Mucosa of rectum (tissue), 2 donors: ENCODE data around the gene ITPKB.

Source experiments
- H3K27ac ChIP-seq, 2 donors: one replicate each; pipeline ENCODE4 v1.7.0; 2013; ENCODE audit warnings: inconsistent platforms in 2 of 2, low read depth in 2 of 2, low read length in 2 of 2
- H3K27me3 ChIP-seq, 2 donors: one replicate each; pipeline ENCODE4 v1.7.0; 2013; ENCODE audit warnings: low read length in 2 of 2; ENCODE audit not compliant: control insufficient read depth in 2 of 2, insufficient read depth in 2 of 2
- H3K36me3 ChIP-seq, 2 donors: one replicate each; pipeline ENCODE4 v1.7.0; 2013; ENCODE audit warnings: low read length in 2 of 2; ENCODE audit not compliant: control insufficient read depth in 2 of 2, insufficient read depth in 2 of 2
- H3K4me1 ChIP-seq, 2 donors: one replicate each; pipeline ENCODE4 v1.7.0; 2013; ENCODE audit warnings: low read length in 2 of 2, mild to moderate bottlenecking in 1 of 2; ENCODE audit not compliant: control insufficient read depth in 2 of 2, insufficient read depth in 2 of 2
- H3K4me3 ChIP-seq, 2 donors: one replicate each; pipeline ENCODE4 v1.7.0; 2013; ENCODE audit warnings: low read length in 2 of 2
- H3K9ac ChIP-seq, 2 donors: one replicate each; pipeline ENCODE4 v1.7.0; 2013; ENCODE audit warnings: low read length in 2 of 2, low read depth in 1 of 2, mild to moderate bottlenecking in 1 of 2
- H3K9me3 ChIP-seq, 2 donors: one replicate each; pipeline ENCODE4 v1.7.0; 2013; ENCODE audit warnings: low read length in 2 of 2; ENCODE audit not compliant: control insufficient read depth in 2 of 2
- donor health status: healthy.
- donor health status: Normal muscosa, but diverticular disease.

The ITPKB gene

DNA sequence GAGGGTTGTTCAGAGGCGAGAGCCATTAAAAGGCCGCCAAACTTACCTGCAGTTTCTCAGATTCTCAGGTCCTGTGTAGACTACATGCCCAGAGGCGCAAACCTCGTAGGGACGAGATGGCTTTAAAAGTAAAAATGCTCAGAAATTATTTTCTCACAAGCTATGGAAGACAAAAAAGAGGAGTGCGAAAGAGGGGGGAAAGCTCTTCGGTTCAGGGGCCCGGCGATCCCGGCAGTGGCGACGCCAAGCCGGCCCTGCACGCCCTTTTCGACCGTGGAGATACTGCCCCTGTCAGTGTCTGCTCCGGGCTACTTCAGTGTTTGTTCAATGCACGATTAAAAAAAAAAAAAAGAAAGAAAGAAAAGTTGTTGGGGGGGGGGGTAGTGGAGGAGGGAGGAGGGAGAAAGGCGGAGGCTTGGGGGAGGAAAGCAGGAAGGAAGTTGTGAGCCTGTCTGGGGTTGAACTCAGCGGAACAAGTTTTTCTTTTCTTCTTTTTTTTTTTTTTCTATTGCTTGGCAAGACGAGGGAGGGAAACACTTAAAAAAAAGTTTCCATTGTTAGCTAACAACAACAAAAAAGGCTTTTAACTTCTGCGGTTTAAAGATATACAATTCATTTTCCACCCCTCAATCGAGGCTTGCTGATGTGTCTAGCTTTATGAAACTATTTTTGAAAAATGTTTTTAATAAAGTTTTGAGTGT, at the start of gene ITPKB:
Gene ITPKB, minus strand, starts transcription at position 288 of the 701 bp plus-strand sequence. CDS start 1,824 bp downstream, outside the sequence.
- H3K36me3 ChIP-seq = peaks cover 0 to 3% of the 10 kb centered on the region in 2 donors
- H3K27ac ChIP-seq = peak within 1 kb of the TSS; percentile 78 to 81
- peak within 1 kb of the TSS; percentile 72 to 92 for H3K4me3 ChIP-seq
- H3K9me3 ChIP-seq = no peaks in the 10 kb centered on the region
- H3K9ac ChIP-seq = peak within 1 kb of the TSS; percentile 77 to 86
- H3K27me3 ChIP-seq = no peaks in the 10 kb centered on the region
- peaks cover 6 to 8% of the 10 kb centered on the region in 2 donors for H3K4me1 ChIP-seq

DNA sequence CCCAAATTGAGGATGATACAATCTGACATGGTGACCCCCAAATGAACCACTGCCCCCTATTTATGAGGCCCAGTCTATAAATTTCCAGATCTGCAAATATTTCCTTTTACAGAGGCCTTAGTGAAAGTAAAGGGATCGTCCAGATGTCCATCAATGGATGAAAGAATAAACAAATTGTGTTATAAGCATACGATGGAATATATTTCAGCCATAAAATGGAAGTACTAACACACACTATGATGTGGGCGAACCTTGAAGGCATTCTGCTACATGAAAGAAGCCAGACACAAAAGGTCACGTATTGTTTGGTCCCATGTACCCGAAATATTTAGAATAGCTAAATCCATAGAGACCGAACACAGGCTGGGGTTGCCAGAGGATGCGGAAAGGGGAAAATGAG, 48.6 kb upstream of the ITPKB start:
- no peaks in the 10 kb centered on the region for H3K36me3 ChIP-seq
- H3K9ac ChIP-seq = no peak overlapping the region
- H3K9me3 ChIP-seq = no peaks in the 10 kb centered on the region
- H3K4me1 ChIP-seq = no peaks in the 10 kb centered on the region
- H3K4me3 ChIP-seq = no peak overlapping the region
- no peak overlapping the region for H3K27ac ChIP-seq
- H3K27me3 ChIP-seq = no peaks in the 10 kb centered on the region

DNA sequence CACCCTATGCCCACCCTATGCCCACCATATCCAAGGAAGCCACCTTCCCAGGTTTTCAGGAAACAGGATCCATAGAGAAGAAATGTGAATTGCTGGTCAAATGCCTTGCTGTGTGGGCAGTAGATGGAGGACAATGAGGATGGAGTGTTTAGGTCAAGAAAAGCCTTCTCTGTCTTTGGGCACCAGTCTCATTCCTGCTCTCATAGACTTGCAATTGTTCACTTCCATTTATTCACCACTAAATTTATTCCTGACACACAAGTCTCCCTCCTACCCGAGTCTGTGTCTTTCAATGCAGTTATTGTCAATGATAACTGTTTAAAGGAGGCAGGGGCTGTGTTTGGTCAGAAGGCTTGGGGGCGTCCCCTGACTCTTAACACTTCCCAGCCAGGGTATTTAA, 48.0 kb upstream of the ITPKB start:
- no peaks in the 10 kb centered on the region for H3K9me3 ChIP-seq
- no peaks in the 10 kb centered on the region for H3K27me3 ChIP-seq
- no peaks in the 10 kb centered on the region for H3K36me3 ChIP-seq
- no peak overlapping the region for H3K4me3 ChIP-seq
- H3K4me1 ChIP-seq = no peaks in the 10 kb centered on the region
- H3K27ac ChIP-seq = no peak overlapping the region
- H3K9ac ChIP-seq = no peak overlapping the region

DNA sequence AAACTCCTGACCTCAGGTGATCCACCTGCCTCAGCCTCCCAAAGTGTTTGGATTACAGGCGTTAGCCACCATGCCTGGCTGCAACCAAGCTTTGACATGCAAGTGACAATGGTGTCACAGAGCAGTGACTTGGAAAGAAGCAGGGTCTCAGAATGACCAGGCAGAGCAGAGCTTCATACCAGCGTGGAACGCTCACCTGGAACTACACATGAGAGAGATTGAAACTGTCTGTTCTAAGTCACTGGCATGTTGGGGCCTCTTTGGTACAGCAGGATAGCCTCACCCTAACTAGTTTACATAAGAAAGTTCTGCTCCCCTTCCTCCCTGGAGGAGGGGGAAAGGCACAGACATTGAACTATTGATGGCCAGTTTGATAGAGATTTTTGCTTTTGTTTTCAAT, 47.5 kb upstream of the ITPKB start:
- Histone ChIP-seq H3K36me3 (no peaks in the 10 kb centered on the region), H3K27me3 (no peaks in the 10 kb centered on the region), H3K4me1 (no peaks in the 10 kb centered on the region), H3K4me3 (no peak overlapping the region), H3K9me3 (no peaks in the 10 kb centered on the region), H3K9ac (no peak overlapping the region), H3K27ac (no peak overlapping the region)

- Histone ChIP-seq H3K9ac (no peak overlapping the region), H3K4me1 (no peaks in the 10 kb centered on the region), H3K36me3 (no peaks in the 10 kb centered on the region), H3K4me3 (no peak overlapping the region), H3K27ac (no peak overlapping the region), H3K27me3 (no peaks in the 10 kb centered on the region), H3K9me3 (no peaks in the 10 kb centered on the region)
Observed at GRCh38 chr1:226785805-226786204, 46.7 kb upstream of the ITPKB start.

DNA sequence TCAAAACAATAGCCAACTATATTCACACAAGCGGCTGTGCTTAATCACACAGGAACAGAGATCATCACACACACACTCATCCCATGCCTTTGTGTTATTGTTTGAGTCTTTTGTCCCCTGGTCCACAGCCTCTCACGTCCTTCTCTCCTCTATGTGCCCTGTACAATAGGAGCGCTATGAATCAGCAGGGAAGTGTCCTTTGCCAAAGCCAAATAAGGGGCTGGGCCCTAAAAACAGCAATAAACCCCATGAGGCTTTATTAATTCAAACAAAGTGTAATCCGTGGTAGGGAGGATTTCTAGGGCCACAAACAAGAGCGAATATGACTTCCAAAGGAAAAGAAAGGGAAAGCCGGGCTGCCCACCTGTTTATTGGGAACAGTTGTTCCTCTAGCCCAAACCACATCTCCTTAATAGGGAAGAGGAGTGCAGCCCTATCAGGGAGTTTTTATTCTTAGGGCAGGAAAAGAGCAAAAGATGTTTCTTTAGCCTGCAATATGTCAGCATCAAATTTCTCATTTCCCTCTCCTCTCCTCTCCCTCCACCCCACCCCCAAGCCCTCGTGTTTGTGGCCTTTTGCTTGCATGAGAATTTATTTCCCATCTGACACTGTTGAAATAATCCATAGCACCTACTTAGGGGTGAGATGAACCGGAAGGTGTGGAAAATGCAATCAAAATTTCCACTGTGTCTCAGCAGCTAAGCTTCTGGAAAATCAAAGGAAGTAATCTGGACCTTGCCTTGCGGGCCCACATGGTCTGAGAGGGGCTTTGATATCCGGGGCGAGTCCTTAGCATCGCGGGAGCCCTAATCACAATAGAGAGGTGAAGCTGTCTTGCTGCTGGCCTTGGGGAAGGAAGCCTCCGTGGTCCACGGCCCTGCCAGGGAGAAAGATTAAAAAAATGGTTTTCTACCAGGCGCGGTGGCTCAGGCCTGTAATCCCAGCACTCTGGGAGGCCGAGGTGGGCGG, 45.3 kb upstream of the ITPKB start:
- peak overlapping the region in 1 of 2 donors; percentile 17 for H3K27ac ChIP-seq
- no peaks in the 10 kb centered on the region for H3K36me3 ChIP-seq
- H3K4me1 ChIP-seq = peaks cover 2 to 4% of the 10 kb centered on the region in 2 donors
- no peak overlapping the region for H3K4me3 ChIP-seq
- no peaks in the 10 kb centered on the region for H3K27me3 ChIP-seq
- no peak overlapping the region for H3K9ac ChIP-seq
- H3K9me3 ChIP-seq = no peaks in the 10 kb centered on the region

DNA sequence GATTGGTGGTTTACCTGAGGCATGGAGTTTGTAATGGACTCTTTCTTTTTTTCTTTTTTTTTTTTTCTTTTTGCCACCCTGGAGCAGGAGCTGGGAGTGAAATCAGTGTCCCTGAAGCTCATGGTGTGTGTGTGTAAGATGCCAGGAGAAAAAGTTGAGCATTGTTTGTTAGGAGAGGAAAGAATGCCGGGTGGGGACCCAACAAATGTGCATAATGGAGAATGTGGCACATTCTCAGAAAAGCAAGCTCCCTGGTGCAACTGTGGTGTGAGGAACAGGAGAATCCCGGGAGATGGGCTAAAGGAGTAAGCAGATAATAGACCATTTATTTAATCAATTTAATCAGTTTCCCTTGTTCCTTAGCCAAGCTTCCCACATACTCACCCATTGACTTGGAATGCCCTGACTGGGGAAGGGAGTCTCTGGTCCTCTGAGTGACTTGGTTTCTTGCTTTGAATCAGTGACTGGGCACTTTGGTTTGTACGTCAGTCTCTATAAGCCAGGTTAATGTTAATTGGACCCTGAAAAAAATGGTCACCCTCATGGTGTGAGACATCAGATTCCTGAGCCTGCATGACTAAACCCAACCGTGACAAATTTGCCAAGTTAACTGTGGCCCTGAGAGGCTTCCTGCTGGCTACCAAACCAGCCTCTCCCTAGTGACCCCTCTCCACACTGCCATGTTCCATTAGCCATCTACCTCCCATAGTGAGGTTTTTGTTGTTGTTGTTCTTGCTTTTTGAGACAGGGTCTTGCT, 43.9 kb upstream of the ITPKB start:
- Histone ChIP-seq H3K9me3 (no peaks in the 10 kb centered on the region), H3K4me3 (no peak overlapping the region), H3K9ac (no peak overlapping the region), H3K4me1 (peaks cover 6 to 14% of the 10 kb centered on the region in 2 donors), H3K27ac (no peak overlapping the region), H3K36me3 (no peaks in the 10 kb centered on the region), H3K27me3 (no peaks in the 10 kb centered on the region)

GRCh38 chr1:226781937-226782609, 43.0 kb upstream of the ITPKB start:
- Histone ChIP-seq H3K4me1 (peaks cover 6 to 14% of the 10 kb centered on the region in 2 donors), H3K27ac (no peak overlapping the region), H3K9me3 (no peaks in the 10 kb centered on the region), H3K27me3 (no peaks in the 10 kb centered on the region), H3K4me3 (no peak overlapping the region), H3K9ac (no peak overlapping the region), H3K36me3 (no peaks in the 10 kb centered on the region)

DNA sequence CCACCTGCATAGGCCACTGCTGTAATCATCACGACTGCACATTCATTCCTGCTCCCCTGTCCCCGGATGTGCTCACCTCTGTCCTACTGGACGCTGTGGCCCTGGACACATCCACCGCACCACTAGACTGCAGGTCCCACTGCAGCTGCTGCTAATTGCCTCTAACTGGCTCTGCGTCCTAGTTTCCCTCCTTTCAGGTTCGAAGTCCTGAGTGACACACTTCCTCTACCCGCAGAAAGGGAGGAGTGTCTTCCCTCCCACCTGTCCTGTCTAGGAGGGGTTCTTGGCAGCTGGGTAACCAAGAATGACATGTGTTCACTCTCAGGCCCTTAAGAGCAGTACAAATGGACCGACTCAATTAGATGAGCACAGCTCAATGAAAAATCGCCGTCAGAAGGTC, 40.5 kb upstream of the ITPKB start:
- Histone ChIP-seq H3K4me1 (peaks cover 6 to 14% of the 10 kb centered on the region in 2 donors), H3K9ac (no peak overlapping the region), H3K27me3 (no peaks in the 10 kb centered on the region), H3K27ac (peak overlapping the region in 1 of 2 donors; percentile 38), H3K4me3 (no peak overlapping the region), H3K36me3 (no peaks in the 10 kb centered on the region), H3K9me3 (no peaks in the 10 kb centered on the region)
